Stimulated activated CD4-positive, alpha-beta T cell treated with anti-CD3 and anti-CD28 coated beads, Interleukin-1b, Interleukin-23, amount 100 ng/mL, for 48 hours (primary cell): ENCODE results near the gene LTF.
A peak's percentile ranks its signal among the peaks of the same experiment; 100 is the strongest.

ENCODE experiments used
- DNase-seq: peaks from one replicate; pipeline ENCODE4 v3.0.0-alpha.2; 2020

LTF gene

DNA sequence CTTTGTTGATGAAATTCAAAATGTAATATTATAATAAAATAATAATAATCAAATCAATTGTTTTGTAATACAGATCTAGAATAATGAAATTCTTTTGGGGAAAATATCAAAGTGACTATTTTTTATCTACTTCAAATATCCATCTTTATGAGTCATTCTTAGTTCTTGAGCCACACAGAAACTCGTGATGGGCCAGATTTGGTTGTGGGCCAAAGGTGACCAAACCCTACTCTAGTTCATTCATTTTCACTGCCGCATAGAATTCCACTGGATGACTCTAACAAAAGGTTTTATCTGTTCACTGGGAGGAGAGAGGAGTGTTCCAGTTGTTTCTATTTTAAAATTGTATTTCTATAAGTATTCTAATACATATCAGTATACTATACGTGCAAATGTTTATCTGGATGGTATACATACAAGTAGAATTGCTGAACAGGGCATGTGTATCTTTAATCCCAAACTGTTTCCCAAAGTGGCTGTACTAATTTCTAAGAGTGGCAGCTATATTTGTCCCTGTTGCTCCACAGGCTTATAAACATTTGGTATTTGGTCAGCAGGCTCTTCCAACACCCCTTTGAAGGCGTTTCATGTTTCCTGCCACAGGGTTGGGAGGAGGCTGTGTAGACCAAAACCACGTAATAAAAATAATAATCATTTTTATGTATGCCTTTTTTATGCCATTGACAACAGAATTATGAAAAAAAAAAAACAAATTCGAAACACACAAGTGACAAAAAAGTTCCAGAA is 25.8 kb upstream of the LTF start:
- no peak for DNase-seq

DNA sequence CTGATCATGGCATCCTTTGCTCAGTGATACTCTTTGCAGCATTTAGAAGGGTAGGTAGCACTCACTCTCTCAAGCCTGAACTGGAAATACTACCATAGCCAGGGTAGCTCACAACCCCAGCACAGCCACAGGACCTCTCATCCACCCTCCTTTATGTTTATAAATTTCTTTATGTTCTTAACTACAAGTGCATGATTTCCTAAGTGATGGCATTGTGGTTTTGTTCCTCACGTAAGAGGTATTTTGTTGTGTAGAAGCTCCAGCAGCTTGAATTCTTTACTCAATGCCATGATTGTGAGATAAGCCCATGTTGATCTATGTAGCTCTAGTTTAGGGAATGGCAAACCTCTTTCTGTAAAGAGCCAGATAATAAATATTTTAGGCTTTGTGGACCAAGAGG is 25.2 kb upstream of the LTF start:
- no peak for DNase-seq

DNA sequence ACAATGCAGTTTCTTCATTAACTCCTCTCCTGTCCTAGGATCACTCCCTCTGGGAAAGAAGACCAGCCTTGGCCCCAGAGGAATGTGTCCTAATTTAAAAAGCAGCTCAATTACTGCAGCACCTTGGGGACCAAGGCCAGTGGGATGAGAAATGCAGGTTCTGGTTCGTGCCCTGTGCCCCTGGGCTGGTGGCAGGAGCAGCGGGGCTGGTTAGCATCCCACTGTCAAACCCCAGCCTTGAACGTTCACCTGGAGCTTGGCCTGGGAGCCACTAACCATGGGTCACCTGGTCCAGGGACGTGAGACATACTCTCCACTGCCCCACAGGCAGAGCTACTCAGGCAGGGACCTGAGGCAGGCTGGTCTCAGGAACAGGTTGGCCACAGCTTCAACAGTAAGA is 24.7 kb upstream of the LTF start:
- no peak for DNase-seq

DNA sequence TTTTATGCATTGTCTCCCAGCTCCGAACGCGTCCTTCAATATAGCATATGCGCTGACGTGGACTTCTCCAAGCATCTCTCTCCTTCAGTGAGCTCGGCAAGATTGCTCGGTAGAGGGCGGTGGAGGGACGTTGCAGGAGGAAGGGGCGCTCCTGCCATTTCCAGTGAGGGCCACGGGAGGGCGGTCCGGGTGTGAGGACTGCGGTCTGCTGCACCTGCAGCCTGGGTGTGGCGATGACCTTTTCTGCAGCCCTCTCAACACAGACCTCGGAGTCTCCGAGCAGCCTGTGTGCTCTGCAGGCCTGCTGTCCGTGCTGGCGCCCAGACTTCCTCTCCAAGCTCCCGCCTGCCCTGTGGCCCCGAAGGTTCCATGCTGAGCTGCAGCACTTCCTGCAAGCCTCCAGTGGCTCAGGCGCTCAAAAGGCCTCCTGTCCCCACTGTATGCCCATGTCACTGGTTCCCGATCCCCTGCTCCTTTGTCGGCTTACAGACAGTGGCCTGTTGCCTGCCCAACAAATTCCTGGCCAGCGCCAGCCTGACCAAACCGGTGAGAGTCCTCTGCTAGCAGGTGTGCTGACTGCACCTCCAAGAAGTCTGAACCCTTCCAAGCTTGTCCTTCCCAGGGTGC is 24.1 kb upstream of the LTF start:
- peak; percentile 93 for DNase-seq

DNA sequence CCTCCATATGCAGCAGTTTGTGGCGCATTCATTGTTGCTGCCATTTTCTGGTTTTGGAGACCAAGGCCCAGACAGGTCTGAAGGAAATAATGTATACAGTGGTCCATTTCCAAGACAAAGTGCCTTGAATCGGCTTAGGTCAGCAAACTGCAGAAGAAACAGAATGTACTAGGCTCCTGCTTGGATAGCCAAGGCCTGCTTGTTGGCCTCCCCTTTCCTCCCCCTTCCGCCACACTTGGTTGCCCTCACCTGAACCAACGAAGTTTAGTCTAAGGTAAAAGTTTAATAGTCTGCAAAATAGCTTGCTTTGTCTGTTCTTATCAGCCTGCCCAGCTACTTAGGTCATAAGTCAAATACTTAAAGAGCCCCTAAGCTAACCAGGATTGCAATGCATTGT is 21.1 kb upstream of the LTF start:
- DNase-seq: no peak

DNA sequence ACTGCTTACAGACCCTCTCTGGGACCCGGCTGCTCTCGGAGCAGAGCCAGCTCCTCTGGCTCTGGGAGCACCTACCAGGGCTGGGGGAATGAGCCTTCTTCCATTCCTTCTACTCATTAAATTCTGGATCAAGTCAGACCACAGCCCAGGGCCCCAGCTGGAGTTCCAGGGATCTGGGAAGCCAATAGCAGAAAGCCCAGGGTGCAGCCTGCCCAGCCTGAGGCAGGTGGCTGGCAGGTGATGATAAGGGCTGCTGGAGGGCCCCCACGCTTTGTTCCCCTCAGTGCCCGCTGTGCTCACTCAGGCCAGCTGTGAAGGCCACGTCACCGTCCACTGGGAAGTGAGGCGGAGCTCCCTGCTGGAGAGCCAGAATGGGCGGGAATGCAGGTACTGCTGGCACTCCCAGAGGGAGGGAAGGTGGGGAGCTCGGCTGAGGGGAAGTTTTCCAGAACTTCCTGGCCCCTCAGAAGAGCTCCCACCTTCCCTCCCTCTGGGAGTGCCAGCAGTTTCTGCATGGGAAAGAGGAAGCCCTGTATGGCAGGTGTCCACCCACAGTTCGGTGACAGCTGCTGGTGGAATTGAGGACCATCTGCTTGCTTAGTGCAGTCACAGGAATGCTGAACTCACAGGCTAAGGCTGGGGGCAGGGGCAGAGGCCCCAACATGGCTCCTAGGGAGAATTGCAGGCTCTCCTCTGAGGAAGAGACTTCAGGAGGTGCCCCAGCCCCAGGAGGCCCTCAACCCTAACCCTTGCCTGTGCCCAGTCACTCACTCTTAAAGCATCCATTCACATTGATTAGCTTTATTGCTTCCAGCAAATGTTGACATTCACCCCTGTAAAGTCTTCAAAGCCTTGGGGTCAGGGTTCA is 20.4 kb upstream of the LTF start:
- DNase-seq: no peak

DNA sequence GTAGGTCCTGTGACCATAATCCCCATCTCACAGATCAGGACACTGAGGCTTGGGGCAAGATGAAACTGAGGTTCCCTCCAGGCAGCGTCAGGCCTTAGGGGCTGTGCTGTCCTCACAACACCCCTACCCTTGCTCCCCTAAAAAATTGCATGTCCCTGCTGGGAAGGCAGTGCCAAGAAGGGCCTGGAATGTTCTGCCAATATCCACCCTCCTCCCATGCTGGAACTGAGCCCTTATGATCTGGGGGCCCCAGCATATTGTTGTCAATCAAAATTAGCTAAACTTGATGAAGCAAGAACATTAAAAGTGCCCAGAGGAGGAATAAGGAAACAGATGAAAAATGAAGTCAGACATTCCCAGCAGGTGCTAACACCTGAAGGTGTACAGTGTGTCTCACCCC is 19.7 kb upstream of the LTF start:
- no peak for DNase-seq

DNA sequence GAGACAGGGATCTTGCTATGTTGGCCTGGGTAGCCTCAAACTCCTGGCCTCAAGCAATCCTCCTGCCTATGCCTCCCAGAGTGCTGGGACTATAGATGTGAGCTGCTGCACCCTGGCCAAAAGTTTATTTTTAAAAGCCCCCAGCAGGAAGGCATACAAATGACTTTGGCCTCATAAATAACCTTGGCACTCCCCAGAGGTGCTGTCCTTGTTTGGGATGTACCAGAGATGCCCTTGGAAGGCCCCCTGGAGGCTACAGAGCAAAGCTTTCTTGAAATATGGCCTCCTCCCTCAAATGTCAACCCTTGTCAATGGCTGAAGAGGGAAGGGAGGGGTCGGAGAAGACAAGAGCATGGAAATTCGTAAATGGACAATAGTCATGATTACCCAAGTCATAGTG is 19.1 kb upstream of the LTF start:
- DNase-seq: no peak

DNA sequence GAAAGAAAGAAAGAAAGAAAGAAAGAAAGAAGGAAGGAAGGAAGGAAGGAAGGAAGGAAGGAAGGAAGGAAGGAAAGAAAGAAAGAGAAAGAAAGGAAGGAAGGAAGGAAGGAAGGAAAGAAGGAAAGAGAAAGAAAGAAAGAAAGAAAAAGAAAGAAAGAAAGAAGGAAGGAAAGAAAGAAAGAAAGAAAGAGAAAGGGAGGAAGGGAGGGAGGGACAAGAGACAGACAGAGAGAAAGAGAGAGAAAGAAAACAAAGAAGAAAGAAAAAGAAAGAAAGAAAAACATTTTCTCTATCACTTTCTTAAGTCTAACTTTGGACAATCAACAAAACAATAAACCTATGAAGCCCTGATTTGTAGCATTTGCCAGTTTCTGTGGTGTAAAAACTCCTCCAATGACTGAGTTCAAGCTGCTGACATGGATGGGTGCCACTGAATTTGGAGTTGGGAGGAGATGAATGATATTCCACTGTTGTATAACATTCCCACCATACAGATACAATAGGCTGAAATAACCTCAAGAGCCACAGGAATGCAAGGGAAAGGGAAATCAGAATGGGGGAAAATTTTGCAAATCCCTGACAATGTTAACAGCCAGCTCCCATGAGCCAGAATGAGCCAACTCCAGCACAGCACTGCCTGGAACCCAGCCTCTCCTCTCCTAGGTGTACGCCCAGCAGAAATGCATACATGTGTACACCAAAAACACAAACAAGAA is 18.1 kb upstream of the LTF start:
- DNase-seq: no peak

DNA sequence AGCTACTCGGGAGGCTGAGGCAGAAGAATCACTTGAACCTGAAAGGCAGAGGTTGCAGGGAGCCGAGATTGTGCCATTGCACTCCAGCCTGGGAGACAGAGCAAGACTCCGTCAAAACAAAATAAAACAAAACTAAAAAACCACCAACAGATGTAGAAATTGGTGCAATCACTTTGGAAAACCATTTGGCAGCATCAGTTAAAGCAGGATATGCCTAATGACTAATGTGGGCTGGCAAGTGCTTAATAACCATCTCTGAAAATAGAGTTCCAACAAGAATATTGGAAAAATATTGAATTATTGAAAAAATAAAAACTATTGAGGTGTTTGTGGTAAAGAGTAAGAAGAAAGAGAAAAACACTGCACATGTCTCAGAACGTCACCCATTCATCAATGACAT is 16.9 kb upstream of the LTF start:
- DNase-seq: no peak

DNA sequence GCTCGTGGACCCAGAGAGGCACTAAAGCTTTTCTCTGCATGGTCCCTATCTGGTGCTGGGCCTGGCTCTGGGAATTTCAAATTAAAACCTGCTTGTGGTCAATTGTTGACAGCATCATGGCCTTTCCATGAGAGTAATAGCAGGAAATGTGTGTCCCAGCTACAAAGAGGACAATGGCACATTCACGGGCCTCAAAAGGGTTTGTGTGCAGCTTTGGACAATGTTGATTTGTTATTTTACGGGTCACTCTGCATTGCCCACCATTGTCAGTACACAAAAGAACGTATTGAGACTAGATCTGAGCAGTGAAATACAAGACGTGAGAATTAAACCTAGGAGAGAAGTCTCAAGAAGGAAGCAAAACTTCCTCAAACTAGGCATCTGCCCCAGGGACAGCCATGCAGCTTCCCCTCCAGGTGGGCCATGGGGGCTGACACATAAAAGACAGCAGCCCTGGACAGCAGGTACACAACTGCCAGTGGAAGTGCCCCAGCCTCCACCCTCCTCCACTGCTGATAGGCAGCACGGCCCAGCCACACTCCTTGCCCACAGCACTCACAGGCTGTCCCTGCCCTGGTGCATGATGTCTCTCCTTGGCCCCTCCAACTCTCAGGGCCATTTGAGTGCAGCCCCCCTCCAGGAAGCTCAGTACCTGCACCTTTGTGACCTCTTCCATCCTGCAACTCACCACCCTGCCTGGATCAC is 15.9 kb upstream of the LTF start:
- no peak for DNase-seq

DNA sequence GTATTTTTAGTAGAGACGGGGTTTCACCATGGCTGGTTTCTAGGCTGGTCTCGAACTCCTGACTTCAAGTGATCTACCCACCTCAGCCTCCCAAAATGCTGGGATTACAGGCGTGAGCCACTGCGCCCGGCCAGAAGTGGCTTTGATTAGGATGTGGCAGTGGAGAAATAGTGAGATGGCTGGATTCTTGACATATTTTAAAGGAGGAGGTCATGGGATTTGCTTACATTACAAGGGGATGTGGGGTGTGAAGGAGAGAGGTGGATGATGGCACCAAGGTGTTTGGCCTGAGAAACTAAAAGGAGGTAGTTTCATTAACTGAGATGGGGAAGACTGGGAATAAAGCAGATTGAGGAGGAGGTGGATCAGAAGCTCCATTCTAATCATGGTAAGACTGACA is 15.0 kb upstream of the LTF start:
- DNase-seq: no peak

DNA sequence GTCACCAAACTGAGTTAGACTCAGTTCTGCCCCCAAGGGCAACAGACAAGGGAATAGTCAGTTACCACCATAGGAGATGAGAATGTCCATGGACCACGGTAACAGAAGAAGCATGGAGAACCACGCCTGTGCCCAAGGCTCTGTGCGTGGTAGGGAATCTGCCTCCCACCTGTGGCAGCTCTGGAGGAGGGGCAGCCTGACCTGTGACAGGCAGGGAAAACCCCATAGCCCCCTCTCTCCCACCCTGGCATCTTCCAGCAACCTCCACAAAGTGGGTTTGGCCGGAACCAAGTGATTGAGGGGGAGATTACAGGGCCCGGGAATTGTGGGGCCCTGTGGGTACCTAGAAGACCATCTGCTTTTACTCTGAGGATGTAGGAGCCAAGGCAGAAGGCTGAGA is 14.3 kb upstream of the LTF start:
- DNase-seq: no peak

DNA sequence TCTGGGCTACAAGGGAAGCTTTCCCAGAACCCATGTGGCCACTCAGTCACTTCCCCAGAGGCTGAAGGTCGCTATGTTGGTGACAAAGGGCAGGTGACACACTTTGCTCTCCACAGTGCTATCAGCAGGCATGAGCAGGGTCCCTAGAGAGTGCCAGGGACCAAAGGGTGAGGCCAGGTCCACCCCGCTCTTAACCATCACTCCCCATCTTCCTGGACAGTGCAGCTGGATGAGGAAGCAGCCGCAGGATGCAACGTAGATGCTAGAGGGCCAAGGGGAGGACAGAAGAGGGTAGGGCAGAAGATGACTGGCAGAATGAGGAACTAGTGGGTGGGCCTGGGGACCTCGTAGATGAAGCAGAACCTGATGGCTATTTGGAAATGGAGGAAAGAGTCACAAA is 13.6 kb upstream of the LTF start:
- DNase-seq: no peak

DNA sequence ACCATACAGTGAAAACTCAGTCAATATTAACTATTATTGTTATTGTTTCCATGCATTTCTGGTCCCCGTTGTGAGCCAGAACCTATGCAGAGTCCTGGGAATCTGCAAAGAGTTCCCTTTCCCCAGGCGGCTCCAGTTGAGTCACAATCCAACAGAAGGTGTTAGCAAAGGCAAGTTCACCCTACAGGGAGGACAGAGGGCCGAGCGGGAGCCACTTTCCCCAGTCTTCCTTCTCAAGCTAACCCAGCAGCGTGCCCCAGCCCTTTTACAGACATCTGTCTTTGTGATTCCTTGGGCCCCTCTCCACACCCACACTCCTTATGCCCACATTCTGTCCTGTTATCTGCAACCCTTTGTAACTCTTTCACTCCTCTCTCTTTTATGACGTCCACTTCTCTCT is 13.1 kb upstream of the LTF start:
- DNase-seq: no peak

DNA sequence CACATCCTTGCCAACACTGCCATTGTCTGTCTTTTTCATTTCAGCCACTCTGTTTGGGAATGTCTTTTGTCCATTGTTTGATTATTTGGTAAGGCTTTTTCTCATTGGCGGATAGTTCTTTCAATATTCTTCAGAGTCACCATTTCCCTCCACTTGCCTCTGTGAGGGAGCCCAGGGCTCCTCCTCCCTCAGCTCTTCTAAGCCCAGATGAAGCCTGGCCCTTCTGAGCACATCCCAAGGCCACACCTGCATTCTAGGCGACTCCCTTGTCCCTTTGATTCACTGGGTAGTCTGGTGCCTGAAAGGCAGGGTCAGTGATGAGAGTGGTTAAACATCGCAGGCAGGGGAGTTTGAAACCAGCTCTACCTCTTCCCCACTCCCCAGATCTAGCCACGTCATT is 12.4 kb upstream of the LTF start:
- DNase-seq: no peak

DNA sequence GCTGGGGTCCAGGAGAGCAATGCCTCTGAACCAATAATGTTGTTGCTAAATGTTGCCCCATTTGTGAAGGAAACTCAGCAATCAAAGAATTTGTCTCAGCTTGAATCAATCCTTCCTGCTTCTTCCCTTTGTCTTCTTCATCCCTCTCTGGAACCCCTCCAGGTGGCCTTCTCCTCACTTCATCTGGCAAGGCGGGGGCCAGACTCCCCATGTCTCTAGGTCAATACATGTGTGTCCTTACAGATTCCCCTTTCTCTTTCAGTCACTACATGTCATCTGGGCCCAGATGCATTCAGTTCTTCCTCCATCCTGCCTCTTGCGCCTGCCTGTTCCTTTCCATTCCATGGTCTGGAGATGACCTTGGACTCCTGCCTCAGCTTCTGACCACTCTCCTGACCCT is 8.0 kb upstream of the LTF start:
- DNase-seq: no peak

DNA sequence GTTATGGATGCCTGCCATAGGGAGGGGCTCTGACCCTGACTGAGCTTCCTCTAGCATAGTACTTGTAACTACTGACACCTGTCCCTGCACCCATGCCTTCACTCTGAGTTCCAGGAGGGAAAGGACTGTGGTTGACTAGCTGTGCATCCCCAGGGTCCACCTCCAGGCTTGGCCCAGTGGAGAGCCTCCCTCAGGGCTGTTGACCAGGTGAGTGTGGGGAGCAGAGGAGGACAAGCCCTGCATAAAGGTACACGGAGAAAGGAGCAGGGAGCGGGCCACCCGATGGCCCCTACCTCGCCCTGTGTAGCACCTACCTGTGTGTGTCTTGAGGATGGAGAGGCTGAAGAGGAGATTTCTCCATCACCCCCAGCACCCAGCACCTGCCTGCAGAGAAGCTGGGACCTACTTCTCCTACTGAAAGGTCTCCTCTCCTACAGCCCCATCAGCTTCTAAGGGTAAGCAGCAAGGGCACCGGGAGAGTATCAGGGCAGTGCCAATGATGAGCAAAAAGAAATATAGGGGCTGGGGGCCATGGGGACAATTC is 6.7 kb upstream of the LTF start:
- no peak for DNase-seq

DNA sequence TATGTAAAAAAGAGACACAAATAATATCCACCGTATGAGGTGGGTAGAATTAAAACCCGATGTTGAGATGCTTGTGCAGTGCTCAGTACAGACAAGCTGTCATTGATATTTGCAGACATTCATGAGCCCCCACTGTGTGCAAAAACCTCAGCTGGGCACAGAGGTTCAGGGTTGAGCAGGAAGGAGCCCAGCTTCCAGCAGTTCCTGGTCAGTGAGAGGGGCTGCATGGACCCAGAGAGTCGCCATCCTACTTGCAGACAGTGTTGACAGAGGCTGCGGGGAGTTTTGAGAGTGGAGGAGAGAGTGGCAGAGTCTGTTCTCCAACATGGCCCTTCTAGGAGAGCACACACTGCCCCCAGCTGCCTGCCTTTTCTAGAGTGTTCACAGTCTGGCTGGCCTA is 6.1 kb upstream of the LTF start:
- DNase-seq: no peak

DNA sequence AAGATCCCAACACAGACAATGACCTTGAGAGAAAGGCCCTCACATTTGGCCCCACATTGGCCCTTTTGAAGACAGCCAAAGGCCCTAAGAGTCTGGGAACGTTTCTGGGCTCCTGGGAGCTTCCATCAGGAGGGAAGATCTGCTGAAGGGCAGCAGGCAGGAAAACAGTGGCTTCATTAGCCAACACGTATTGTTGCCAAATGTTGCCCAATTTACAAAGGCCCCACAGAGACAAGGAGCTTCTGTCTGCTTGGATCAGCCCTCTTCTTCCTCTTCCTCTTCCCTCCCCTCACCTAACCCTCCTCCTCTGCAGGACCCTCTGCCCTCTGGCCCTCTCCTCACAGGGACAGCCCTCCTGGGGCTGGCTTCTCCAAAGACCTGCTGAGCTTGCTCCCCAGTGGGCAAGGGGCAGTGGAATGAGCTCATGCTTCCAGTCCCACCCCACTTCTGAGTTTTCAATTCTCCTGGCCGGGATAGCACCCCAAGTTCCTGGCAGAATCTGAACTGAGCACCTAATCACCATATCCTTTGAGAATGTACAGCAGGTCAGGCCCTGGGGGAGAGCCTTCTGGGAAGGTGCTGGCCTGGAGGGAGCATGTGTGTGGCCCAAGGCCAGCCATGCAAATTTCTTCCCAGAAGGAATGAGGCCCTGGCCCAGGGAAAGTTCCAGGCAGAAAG is 5.1 kb upstream of the LTF start:
- no peak for DNase-seq

DNA sequence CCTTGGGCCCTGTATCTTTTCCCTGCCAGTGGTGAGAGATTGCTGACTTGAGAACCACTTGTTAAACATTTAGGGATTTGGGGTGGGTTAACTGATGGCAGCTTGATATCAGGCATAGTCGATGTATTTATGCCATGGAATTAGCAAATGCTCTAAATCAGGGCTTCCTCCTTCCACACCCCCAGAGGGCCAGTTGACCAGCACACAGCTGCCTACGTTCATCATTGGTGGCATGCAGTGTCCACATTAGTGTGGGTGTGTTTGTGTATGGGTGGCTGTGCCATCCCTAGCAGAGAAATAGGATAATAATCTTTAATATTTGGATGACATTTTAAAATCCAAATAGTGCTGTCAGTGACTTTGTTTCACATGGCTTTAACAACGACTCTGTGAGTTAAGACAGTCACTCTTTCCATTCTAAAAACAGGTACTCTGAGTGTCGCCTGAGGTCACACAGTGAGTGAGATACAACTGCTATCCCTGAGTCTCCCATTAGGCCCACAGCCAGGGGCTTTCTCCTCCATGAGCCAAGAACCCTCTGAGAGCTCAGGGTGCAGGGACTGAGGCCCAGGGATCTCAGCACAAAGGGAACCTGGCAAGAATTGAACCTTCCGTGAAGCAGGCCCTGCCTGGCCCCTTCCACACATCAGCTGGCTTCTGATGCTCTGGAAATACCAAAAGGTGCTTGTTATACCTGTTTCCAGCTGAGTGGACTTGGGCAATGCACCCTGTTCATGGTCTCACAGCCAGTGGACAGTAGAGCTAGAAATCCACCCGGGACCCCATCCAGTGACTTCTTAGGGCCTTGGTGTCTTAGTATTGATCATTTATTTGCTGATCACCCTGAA is 4.3 kb upstream of the LTF start:
- DNase-seq: no peak
